Endothelial cell (in vitro differentiated cells): ENCODE data around the gene TMEM108. TPM values are rescaled to one million over a fixed set of nuclear protein-coding genes. Genes with fewer than 3 reads are reported as not detected.

ENCODE experiments used
- DNase-seq: peaks from one replicate; pipeline ENCODE4 v3.0.0; 2021; ENCODE audit warnings: low spot score
- H3K27ac Mint-ChIP-seq: one replicate; pipeline ENCODE4 v1.8.0; 2021; ENCODE audit warnings: mixed read lengths, inconsistent platforms; ENCODE audit not compliant: unreplicated experiment
- H3K27me3 Mint-ChIP-seq: one replicate; pipeline ENCODE4 v1.8.0; 2021; ENCODE audit warnings: mild to moderate bottlenecking, moderate library complexity, mixed read lengths, inconsistent platforms; ENCODE audit not compliant: unreplicated experiment
- H3K36me3 Mint-ChIP-seq: one replicate; pipeline ENCODE4 v1.8.0; 2021; ENCODE audit warnings: mild to moderate bottlenecking, low read depth, mixed read lengths, inconsistent platforms; ENCODE audit not compliant: unreplicated experiment
- H3K4me1 Mint-ChIP-seq: one replicate; pipeline ENCODE4 v1.8.0; 2021; ENCODE audit warnings: mild to moderate bottlenecking, mixed read lengths, inconsistent platforms; ENCODE audit not compliant: unreplicated experiment
- H3K4me3 Mint-ChIP-seq: one replicate; pipeline ENCODE4 v1.8.0; 2021; ENCODE audit warnings: mild to moderate bottlenecking, mixed read lengths, inconsistent platforms; ENCODE audit not compliant: unreplicated experiment
- H3K9me3 Mint-ChIP-seq: one replicate; pipeline ENCODE4 v1.8.0; 2021; ENCODE audit warnings: mixed read lengths, inconsistent platforms; ENCODE audit not compliant: unreplicated experiment
- CTCF ChIP-seq: fragments of 200-600 bp; sonication (generic); IDR thresholded peaks from one replicate; pipeline ENCODE4 v1.5.0; 2021; ENCODE audit warnings: antibody characterized with exemption; ENCODE audit not compliant: unreplicated experiment
- total RNA-seq: library from RNA; stranded (reverse); fragmentation: NEBNext Ultra II Directional; extraction: Animal tissue kit (Norgen Biotek cat#: 25700); gene quantifications from one replicate; pipeline ENCODE4 v1.2.1, GENCODE V29; 2021; ENCODE audit not compliant: unreplicated experiment

The TMEM108 gene
- total RNA-seq, 1 donor from 2014 or later = 14.2 TPM

GRCh38 chr3:133127381-133127780, 89.2 kb downstream of the TMEM108 start:
- H3K27me3 Mint-ChIP-seq = no peaks in the 10 kb centered on the region
- no peaks in the 10 kb centered on the region for H3K36me3 Mint-ChIP-seq
- no peaks in the 10 kb centered on the region for H3K9me3 Mint-ChIP-seq
- no peak overlapping the region for H3K27ac Mint-ChIP-seq
- H3K4me1 Mint-ChIP-seq = peaks cover 10% of the 10 kb centered on the region
- peak overlapping the region; percentile 8 for H3K4me3 Mint-ChIP-seq
- no peak for TF ChIP-seq CTCF
- DNase-seq = no peak

- Mint-ChIP-seq H3K27me3 (no peaks in the 10 kb centered on the region), H3K4me3 (no peak overlapping the region), H3K9me3 (no peaks in the 10 kb centered on the region), H3K4me1 (peaks cover 8% of the 10 kb centered on the region), H3K36me3 (no peaks in the 10 kb centered on the region), H3K27ac (no peak overlapping the region)
- TF ChIP-seq CTCF = no peak
- no peak for DNase-seq
These were observed 92.0 kb downstream of the TMEM108 start for GRCh38 chr3:133130168-133130567.

- DNase-seq = no peak
- no peaks in the 10 kb centered on the region for H3K36me3 Mint-ChIP-seq
- no peaks in the 10 kb centered on the region for H3K27me3 Mint-ChIP-seq
- TF ChIP-seq CTCF = no peak
- no peak overlapping the region for H3K4me3 Mint-ChIP-seq
- peaks cover 7% of the 10 kb centered on the region for H3K4me1 Mint-ChIP-seq
- no peaks in the 10 kb centered on the region for H3K9me3 Mint-ChIP-seq
- H3K27ac Mint-ChIP-seq = no peak overlapping the region
These were observed 97.1 kb downstream of the TMEM108 start for GRCh38 chr3:133135306-133135705.

- H3K4me3 Mint-ChIP-seq = no peak overlapping the region
- H3K4me1 Mint-ChIP-seq = peaks cover 7% of the 10 kb centered on the region
- no peaks in the 10 kb centered on the region for H3K27me3 Mint-ChIP-seq
- no peaks in the 10 kb centered on the region for H3K9me3 Mint-ChIP-seq
- DNase-seq = no peak
- no peaks in the 10 kb centered on the region for H3K36me3 Mint-ChIP-seq
- H3K27ac Mint-ChIP-seq = no peak overlapping the region
- no peak for TF ChIP-seq CTCF
These were observed 98.2 kb downstream of the TMEM108 start for GRCh38 chr3:133136114-133137041.
